ENCODE results near the gene STX8. TPM values are rescaled to one million over a fixed set of nuclear protein-coding genes. Genes with fewer than 3 reads are reported as not detected.

The STX8 gene
- total and polyA plus RNA-seq, 12 donors, result 53.3 to 80.1 (median 63.9) TPM

GRCh38 chr17:9533441-9533840 is 42.2 kb downstream of the STX8 start:
- H3K27ac ChIP-seq, result no peak overlapping the region
- intact Hi-C loops (cut with DNase I), result no loop called here
- DNase-seq, result no peak
- H3K36me3 ChIP-seq, result peaks cover 0 to 15% (median 0%) of the 10 kb centered on the region in 9 donors
- TF ChIP-seq, protein P1, sequence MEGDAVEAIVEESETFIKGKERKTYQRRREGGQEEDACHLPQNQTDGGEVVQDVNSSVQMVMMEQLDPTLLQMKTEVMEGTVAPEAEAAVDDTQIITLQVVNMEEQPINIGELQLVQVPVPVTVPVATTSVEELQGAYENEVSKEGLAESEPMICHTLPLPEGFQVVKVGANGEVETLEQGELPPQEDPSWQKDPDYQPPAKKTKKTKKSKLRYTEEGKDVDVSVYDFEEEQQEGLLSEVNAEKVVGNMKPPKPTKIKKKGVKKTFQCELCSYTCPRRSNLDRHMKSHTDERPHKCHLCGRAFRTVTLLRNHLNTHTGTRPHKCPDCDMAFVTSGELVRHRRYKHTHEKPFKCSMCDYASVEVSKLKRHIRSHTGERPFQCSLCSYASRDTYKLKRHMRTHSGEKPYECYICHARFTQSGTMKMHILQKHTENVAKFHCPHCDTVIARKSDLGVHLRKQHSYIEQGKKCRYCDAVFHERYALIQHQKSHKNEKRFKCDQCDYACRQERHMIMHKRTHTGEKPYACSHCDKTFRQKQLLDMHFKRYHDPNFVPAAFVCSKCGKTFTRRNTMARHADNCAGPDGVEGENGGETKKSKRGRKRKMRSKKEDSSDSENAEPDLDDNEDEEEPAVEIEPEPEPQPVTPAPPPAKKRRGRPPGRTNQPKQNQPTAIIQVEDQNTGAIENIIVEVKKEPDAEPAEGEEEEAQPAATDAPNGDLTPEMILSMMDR (IDR thresholded peaks at IDR 0.05), result no peak
- no peaks in the 10 kb centered on the region for H3K9me3 ChIP-seq
- WGBS, 2 donors, result 94% methylated on average over 4 of the region's 4 CpGs
- H3K4me1 ChIP-seq, result no peaks in the 10 kb centered on the region
- ATAC-seq, result no peak
- no peaks in the 10 kb centered on the region for H3K27me3 ChIP-seq
- H3K4me3 ChIP-seq, result no peak overlapping the region

GRCh38 chr17:9532715-9533114 is 42.9 kb downstream of the STX8 start:
- no peak overlapping the region for H3K27ac ChIP-seq
- peaks cover 0 to 15% (median 0%) of the 10 kb centered on the region in 9 donors for H3K36me3 ChIP-seq
- intact Hi-C loops (cut with DNase I), result no loop called here
- TF ChIP-seq, protein P1 (IDR thresholded peaks at IDR 0.05), result no peak
- H3K4me3 ChIP-seq, result no peak overlapping the region
- DNase-seq (no peak), ATAC-seq (no peak)
- no peaks in the 10 kb centered on the region for H3K9me3 ChIP-seq
- WGBS, 2 donors, result 89 to 90% methylated on average over 3 of the region's 3 CpGs
- H3K27me3 ChIP-seq, result no peaks in the 10 kb centered on the region
- H3K4me1 ChIP-seq, result no peaks in the 10 kb centered on the region

DNA sequence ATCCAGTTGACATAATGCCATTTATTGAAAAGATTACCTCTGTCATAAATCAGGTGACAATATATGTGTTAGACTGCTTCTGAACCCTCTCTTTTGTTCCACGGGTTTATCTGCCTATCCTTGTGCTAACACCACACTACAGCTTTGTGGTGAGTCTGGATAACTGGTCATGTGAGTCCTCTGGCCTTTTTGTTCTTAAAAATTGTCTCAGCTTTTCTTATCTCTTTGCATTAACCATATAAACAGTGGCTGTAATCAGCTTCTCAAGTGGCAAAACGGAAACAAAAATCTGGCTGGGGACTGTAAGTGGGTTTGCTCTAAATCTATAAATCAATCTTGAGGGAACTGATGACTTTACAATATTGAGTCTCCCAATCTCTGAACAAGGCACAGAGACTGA is 44.6 kb downstream of the STX8 start:
- intact Hi-C loops (cut with DNase I), result no loop called here
- TF ChIP-seq, protein P1 (IDR thresholded peaks at IDR 0.05), result no peak

GRCh38 chr17:9529033-9529700 is 46.5 kb downstream of the STX8 start:
- H3K36me3 ChIP-seq, result peaks cover 0 to 8% (median 0%) of the 10 kb centered on the region in 9 donors
- H3K9me3 ChIP-seq, result no peaks in the 10 kb centered on the region
- intact Hi-C loops (cut with DNase I), result loop anchor here in 6 of 10 donors (2.0 to 10.0 kb wide), 6 partner anchors 234 to 538 kb away; no protein-coding TSS in a partner anchor
- no peaks in the 10 kb centered on the region for H3K27me3 ChIP-seq
- 66 to 69% methylated on average over 5 of the region's 5 CpGs for WGBS, 2 donors
- no peak overlapping the region for H3K27ac ChIP-seq
- TF ChIP-seq, protein P1 (IDR thresholded peaks at IDR 0.05), result peak in 7 of 9 donors; percentile 23 to 62 (median 46)
- DNase-seq, result no peak
- no peaks in the 10 kb centered on the region for H3K4me1 ChIP-seq
- H3K4me3 ChIP-seq, result no peak overlapping the region
- ATAC-seq, result peak in 1 of 8 donors; percentile 64

More for the DNA sequence above, 44.6 kb downstream of the STX8 start:
- 33 to 36% methylated on average over 2 of the region's 2 CpGs for WGBS, 2 donors
- no peak overlapping the region for H3K27ac ChIP-seq
- no peak overlapping the region for H3K4me3 ChIP-seq
- no peaks in the 10 kb centered on the region for H3K27me3 ChIP-seq
- H3K36me3 ChIP-seq, result peaks cover 0 to 12% (median 0%) of the 10 kb centered on the region in 9 donors
- ATAC-seq, result no peak
- H3K4me1 ChIP-seq, result no peaks in the 10 kb centered on the region
- DNase-seq, result no peak
- no peaks in the 10 kb centered on the region for H3K9me3 ChIP-seq
